GM18861 (cell line): ENCODE results near the gene HCN2.

Source experiments
- ATAC-seq: cut with Tn5 transposase; IDR thresholded peaks from one replicate; pipeline ENCODE4 v1.9.1; 2021; ENCODE audit not compliant: unreplicated experiment

Gene HCN2

DNA sequence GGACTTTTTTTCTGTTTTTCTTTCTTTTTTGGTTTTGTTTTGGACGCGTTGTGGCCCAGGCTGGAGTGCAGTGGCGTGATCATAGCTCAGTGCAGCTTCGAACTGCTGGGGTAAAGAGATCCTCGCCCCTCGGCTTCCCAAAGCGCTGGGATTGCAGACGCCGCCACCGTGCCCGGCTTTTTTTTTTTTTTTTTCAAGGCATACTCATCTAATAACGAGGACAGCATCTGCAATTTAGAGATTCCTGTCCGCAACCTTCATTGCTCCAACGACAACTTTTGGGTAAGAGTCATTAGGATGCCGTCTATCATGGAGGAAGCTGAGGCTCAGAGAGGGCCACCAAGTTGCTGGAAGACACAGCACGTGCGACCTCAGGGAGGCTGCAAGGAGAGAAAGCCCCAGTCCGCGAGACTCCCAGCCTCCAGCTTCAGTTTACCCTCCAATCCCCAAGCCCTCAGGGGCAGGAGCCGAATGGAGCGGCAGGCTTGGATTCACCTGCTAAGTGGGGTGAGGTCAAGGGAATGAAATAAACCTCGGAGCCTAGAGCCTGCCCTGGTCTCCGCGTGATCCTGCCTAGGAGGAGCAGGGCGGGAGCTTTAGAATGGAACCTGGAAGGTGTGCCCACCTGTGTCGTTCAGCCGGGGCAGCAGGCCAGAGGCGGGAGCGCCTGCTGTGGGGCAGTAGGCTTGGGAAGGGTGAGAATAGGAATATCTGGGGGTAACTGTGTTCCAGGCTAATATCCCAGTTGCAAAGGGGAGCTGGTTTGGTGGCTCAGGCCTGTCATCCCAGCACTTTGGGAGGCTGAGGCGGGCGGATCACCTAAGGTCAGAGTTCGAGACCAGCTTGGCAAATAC lies 44.3 kb downstream of the HCN2 start:
- no peak for ATAC-seq

DNA sequence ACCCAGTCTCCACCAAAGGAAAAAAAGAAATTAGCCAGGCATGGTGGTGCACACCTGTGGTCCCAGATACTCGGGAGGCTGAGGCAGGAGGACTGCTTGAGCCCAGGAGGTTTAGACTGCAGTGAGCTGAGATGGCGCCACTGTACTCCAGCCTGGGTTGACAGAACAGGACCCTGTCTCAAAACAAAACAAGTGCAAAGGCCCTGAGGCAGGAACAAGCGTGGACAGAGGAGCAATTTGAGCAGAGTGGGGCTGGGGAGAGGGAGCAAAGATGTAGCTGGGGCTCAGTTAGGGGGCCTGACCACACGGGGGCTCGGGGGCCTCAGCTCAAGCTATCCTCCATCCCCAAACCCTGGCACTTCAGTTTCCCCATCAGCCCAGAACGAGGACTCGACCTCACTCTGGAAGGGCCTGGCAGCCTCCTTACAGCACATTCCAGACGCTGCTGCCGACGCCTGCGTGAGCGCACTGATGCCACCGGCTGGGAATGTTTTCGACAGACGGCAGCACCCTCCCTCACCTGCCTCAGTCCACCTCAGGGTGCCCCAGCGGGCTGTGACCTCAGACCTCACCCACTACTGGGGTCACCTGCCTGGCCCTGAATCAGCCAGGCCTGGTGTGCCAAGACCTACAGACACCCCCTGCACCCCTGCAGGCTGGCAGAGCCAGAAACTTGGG lies 45.4 kb downstream of the HCN2 start:
- ATAC-seq = no peak

DNA sequence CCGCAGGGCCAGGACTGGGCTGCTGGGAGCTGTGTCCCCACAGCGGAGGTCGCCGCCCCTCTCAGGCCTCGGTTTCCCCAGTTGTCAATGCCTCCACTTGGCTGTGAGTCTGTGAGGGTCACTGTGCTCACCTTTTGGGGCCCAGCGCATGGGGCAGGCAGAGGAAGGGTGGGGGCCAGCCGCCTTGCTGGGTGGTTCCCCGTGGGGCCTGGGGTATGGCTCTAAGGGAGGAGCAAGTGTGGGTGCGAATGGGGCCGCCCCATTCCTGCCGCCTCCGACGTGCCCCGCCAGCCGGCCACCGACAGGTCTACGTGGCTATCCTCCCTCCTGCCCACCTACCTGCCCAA lies 49.2 kb downstream of the HCN2 start:
- ATAC-seq = no peak

DNA sequence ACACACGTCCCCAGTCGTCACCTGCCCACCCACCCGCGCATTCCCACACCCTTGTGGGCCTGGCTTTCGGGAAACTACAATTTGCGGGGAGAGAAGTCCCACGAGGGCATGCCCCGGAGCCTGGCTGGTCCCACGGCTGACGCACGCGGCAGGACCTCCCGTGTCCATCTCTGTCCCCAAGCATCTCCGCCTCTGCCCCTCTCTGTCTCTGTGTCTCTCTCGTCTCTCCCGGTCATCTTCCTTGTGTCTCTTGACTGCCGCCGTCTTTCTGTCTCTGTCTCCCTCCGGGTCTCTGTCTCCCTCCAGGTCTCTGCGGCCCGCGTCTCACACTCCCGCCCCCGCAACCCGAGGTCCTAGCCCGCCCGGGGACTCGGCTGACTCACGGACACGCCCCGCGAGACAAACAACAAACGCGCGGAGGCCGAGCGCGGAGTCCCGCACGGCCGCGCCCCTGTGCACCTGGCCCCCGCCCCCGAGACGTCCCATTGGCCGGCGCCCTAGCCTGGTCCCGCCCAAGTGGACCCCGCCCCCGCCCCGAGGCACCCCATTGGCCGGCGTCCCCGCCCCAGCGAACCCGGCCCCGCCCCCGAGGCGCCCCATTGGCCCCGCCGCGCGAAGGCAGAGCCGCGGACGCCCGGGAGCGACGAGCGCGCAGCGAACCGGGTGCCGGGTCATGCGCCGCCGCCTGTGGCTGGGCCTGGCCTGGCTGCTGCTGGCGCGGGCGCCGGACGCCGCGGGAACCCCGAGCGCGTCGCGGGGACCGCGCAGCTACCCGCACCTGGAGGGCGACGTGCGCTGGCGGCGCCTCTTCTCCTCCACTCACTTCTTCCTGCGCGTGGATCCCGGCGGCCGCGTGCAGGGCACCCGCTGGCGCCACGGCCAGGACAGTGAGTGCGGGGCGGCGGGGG lies 49.8 kb downstream of the HCN2 start, which contains the start of gene FGF22:
FGF22 (plus strand) TSS at position 627 of the 908 bp plus-strand sequence; CDS start at position 674, 47 bp downstream.
- no peak for ATAC-seq

DNA sequence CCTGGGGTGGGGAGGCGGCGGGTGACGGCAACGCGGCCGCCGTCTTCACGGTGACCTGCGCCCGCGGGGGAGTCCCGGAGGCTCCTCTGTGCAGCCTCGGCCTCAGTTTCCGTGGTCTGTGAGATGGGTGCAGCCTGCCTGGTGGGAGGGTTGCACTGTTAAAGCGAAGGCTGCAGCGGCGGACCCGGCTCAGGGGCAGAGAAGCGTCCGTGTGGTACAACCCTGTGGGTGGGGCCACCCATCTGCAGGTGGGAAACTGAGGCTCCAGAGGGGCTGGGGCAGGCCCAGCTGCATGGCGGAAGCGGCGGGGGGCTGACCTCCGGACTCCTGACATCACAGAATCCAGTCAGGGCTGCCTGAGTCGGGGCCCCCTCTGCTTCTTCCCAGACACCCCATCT lies 50.5 kb downstream of the HCN2 start:
- no peak for ATAC-seq

DNA sequence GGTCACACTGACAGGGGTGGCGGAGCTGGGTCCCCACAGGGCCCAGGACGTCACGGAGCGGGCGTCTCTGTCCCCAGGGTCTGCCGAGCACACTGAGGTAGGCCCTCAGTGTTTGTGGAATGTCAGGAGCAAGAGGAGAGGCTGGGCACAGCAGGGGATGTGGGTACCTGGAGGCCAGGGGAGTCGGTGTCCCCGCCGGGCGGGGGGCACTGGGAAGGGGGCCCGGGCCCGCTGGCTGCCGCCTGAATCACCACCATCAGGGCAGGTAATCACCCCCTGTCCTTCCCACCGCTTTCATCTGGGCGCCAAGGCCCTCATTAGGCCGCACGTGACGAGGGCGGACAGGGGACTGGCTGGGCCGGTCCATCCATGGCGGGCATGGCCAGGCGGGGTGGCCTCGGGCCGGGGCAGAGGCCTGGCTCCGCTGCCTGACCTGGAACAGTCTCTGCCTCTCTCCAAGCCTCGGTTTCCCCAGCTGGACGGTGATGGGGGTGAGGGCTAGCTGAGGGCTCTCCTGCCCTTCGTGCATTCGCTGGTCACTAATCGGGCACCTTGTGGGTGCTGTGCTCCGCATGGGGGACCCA lies 51.0 kb downstream of the HCN2 start:
- no peak for ATAC-seq

DNA sequence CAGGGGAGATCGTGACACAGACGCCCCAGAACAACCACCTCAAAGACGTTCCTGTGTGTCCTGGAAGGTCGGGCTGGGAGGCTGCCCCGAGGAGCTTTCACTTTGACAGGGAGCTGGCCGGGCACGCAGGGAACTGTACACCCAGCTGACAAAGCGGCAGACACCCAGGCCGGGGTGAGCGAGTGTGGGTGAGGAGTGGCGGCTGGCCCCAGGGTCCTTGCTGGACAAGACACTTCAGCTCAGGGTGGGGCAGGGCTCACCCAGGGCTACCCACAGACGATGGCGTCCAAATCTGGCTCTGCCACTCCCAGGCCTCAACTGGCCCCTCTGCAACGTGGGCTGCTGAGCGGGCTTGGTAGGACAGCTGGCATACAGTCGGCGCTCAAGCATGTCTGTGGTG lies 52.0 kb downstream of the HCN2 start:
- ATAC-seq = no peak

DNA sequence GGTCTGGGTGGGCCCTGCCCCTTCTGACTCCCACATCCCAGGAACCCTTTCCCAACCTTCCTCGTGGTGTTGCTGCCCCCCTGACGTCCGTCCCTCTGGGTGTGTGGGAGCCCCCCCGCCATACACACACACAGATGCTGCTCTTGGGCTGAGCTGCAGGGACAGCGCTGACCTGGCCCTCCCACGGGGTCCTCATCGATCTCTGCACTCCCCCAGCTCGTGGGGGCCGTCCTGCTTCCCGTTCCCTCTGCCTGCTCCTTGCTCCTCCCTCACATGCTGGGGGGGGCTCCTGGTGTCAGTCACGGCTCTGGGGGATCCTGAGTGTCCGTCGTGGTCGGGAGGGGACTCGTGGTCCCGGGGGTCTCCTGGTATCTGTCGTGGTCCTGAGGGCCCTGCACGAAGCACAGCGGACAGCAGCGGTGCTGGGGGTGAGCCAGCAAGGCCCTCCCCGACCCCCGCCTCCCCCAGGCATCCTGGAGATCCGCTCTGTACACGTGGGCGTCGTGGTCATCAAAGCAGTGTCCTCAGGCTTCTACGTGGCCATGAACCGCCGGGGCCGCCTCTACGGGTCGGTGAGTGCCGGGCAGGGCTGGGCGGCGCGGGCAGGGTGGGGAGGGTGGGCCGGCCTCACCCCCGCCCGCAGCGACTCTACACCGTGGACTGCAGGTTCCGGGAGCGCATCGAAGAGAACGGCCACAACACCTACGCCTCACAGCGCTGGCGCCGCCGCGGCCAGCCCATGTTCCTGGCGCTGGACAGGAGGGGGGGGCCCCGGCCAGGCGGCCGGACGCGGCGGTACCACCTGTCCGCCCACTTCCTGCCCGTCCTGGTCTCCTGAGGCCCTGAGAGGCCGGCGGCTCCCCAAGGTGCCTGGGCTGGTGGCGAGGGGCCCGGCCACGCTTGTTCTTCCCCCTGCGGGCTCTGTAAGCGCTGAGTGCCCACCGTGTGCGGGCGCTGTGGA lies 53.4 kb downstream of the HCN2 start:
- ATAC-seq = no peak

DNA sequence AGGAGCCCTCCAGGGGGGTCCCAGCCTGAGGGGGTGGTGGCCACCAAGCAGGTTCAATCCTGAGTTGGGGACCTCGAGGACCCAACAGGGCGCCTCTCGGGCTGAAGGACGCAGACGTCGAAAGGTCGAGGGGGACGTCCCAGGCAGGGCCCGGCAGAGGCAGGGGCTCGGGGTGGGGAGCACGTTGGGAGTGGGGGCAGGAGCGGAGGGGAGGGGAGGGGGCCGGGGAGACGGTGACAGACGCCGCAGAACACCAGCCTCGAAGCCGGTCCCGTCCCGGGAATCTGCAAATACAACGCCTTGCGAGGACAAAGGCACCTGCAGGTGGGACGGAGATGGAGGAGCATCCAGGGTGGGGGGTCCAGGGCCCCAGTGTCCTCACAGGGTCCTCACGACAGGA lies 54.1 kb downstream of the HCN2 start:
- no peak for ATAC-seq

DNA sequence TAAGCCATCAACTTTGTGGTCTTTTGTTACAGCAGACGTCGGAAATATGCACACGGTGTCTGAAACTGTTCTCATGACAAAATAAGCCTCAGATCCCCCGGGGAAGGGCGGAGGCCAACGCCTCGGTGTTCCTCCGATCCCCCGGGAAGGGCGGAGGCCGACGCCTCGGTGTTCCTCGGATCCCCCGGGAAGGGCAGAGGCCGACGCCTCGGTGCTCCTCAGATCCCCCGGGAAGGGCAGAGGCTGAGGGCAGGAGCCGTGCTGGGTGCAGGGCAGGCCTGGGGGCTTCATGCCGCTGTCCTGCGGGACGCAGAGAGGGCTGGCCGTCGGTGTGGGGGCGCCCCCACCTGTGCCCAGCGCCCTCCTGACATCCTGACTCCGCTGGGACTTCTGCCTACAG lies 54.7 kb downstream of the HCN2 start:
- ATAC-seq = no peak

DNA sequence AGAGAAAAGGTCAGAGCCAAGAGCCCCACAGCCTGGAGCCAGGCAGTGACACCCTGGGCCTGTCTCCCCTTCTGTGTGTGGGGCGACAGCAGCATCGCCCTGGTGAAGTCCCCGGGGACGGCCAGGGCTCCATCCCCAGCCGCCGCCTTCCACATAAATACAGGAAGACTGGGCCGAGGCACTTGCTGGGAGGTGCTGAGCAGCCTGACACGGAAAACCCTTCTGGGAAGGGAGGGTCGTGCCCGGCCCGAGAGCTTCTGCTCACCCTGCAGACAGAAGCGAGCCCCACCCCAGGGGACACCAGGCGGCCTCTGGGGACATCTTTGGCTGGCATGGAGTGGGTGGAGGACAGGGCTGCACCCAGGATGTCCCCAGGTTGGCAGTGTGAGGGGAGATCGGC lies 55.1 kb downstream of the HCN2 start:
- ATAC-seq = no peak

DNA sequence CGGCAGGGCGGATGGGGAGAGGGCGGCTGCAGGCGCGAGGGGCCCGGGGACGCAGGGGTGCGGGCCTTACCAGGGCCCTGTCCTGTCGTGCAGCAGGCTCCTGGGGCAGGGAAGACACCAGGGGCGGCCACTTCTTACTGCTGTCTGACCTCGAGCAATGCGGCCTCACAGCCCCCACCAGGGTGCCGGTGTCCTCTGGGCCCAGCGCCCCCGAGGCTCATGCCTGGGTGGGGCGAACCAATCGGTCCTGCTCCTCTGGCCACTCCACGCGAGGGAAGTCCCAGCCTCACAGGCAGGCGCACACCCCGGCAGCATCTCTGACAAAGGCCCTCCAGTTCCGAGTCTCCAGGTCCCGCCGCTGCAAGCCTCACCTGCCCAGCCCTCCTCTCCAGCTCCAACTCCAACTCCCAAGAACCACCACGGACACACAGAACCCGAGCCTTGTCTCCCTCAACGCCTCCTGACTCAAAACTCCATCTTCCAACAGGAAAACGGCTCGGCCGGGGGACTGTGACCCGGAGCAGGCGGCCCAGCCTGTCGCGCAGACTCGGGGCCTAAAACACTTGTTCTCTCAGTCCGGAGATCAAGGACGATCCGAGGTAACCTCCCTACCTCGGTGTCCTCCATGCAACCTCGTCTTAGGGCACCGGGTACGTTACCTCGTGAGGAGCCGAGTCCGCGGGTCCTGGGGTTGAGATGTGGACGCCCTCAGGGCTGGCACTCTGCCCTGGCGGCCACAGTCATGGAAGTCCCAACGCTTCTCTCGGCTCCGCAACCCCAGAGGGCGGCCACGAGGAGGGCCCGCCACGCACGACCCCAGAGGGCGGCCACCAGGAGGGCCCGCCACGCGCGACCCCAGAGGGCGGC lies 56.5 kb downstream of the HCN2 start:
- no peak for ATAC-seq

DNA sequence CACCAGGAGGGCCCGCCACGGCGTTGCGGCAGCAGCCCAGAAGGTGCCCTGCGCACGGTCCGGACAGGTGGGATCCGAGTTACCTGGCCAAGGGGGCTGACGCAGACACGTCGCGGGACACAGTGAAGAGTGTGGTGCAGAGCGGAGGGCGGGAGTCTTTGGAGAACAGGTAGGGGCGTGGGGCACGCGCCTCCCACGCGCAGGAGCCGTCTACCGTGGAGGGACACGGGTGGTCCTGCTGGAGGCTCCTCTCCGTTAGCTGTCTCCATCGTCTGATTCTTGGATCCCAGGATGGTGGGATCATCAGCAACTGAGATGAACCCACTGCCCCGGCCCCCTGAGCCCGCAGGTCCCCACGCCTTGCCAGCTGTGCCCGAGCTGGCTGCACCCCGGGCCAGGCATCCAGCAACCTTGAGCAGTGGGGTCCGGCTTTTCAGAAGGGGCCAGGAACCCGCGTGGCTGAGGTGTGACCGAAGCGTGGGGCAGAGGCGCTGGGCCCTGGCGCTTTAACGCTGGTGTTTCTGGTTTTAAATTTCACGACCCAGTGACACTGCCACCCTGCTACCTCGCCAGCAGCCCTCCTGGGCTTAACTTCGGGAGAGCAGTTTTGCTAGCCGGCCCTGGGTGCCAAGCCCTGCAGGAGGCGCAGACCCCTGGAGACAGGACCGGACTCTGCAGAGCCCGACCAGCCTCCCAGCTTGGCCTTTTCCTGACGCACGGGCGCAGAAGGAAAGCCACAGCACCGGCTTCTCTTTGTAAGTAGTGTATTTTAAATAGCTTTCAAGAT lies 57.3 kb downstream of the HCN2 start:
- no peak for ATAC-seq

DNA sequence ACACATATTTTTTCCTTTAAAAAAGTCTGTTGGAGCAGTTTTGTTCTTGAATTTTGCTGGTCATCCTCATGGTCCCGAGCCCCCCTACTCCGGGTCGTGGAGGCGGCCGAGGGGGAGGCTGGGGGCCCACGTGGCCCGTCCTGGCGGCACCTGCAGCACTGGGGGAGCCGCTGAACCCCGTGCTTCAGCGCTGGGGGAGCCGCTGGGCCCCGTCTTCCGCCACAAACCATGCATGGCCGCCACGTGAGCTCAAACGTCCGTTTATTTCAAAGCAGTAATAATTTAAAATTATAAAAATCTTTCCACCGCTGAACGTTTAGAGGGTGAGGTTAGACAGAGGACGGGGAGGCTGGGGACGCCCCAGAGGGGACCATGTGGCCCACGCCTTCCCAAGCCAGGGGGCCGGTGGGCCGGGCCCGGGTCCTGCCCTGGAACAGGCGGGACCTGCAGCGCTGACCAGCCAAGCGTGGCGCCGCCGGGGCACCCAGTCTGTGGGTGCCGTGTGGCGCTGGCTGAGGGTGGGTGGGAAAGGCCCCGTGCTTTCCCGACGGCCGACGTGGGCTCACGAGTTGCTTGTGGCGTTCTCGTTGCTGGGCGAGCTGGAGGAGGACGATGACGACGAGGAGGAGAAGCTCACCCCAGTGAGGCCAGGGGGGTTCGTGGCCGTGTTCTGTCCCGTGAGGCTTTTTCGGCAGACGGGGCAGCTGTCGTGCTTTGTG lies 58.0 kb downstream of the HCN2 start:
- ATAC-seq = no peak

DNA sequence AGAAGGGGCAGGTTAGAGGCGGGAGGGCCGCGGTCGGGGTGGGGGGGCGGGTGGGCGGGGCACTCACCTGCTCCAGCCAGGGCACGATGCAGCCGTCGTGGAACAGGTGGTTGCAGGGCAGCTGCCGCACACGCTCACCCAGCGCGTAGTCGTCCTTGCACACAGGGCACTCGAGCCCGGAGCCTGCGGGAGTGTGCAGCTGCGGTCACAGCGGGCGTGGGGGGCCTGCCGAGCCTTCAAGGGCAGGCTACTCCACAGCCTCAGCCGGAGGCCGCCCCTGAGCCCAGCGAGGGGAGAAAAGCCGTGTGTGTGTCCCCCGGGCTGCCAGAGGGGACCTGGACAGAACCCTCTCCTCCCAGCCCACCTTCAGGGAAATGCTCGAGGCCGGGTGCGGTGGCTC lies 58.6 kb downstream of the HCN2 start:
- no peak for ATAC-seq

DNA sequence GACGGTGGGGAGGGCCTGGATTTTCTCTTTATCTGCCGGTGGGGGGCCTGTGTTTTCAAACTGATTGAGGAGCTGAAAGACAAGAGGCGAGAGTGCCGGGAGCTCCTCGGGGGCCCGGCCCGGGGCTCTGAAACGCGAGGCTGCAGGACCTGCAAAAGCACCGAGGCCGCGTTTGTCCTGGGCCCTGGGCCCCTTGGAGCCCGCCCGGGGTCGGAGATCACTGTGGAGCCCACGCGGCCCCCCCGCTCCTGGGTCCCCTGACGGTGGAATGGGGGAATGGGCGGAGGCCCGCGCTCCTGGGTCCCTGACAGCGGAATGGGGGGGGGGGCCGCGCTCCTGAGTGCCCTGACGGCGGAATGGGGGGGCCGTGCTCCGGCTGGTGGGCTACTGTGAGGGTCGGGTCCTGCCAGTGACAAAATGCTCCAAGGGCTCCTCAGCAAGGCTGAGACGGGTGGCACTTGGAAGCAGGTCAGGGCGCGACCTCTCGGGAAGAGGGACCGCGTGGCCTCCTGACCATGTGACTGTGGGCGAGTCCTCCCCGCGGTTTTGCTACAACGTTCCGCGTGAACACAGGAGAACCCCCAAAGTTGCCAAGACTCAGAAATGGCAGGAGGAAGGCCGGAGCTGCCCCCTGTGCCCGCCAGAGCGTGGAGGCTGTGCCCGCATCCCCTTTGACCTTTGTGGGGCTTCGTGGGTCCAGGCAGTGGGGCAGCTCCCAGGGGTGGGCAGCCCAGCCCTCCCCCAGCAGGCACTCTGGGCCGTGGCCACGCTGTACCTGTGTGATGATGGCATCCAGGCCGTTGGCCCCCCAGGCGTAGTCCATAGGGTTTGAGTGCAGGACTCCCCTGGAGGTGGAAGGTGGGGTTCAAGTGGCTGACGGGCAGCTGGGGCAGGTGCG lies 59.5 kb downstream of the HCN2 start:
- no peak for ATAC-seq

DNA sequence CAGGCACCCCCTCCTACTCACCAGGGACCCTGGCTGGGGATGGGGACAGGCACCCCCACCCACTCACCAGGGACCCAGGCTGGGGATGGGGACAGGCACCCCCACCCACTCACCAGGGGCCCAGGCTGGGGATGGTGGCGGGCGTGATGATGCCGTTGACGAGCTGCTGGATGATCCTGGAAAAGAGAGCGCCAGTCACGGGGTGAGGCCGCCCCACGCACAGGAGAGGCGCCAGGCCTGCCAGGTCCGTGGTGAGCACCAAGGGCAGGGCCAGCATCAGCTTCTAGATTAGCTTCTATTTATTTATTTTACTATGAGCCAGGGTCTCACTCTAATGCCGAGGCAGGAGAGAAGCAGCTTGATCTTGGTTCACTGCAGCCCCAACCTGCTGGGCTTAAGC lies 60.4 kb downstream of the HCN2 start:
- no peak for ATAC-seq
